C4-2B (cell line): Measurements from ENCODE around the gene INPP4B.
A peak's percentile ranks its signal among the peaks of the same experiment; 100 is the strongest.

Experiments
- H3K27ac ChIP-seq: fragments of 450-650 bp; 2 replicates; pipeline ENCODE4 v1.5.1; 2017
- CTCF ChIP-seq: fragments of 450-650 bp; conservative IDR thresholded peaks from 2 replicates; pipeline ENCODE4 v1.5.1; 2017; ENCODE audit warnings: mild to moderate bottlenecking
- ZFX ChIP-seq: fragments of 450-650 bp; IDR thresholded peaks from 2 replicates; pipeline ENCODE4 v1.6.1; 2017

The INPP4B gene

GRCh38 chr4:142846108-142846728, at the start of gene INPP4B:
Gene INPP4B, minus strand, starts transcription at chr4:142846301.
- 0 out of 2 replicates have a peak within 1 kb of the TSS, but pooled peaks have one; percentile 4 for H3K27ac ChIP-seq
- no peak for TF ChIP-seq ZFX
- no peak for TF ChIP-seq CTCF

- TF ChIP-seq ZFX (no peak), CTCF (no peak)
- H3K27ac ChIP-seq: no peak overlapping the region
These were observed 46.9 kb upstream of the INPP4B start for GRCh38 chr4:142893012-142893411.

- no peak for TF ChIP-seq CTCF
- TF ChIP-seq ZFX: no peak
- no peak overlapping the region for H3K27ac ChIP-seq
These were observed 40.5 kb upstream of the INPP4B start for GRCh38 chr4:142886566-142886965.

- H3K27ac ChIP-seq: no peak overlapping the region
- TF ChIP-seq ZFX: no peak
- peak; percentile 48 for TF ChIP-seq CTCF
These were observed 37.1 kb upstream of the INPP4B start for GRCh38 chr4:142883040-142883832.

GRCh38 chr4:142882159-142882558, 36.1 kb upstream of the INPP4B start:
- TF ChIP-seq CTCF (no peak), ZFX (no peak)
- no peak overlapping the region for H3K27ac ChIP-seq

GRCh38 chr4:142881331-142881730, 35.2 kb upstream of the INPP4B start:
- TF ChIP-seq ZFX (no peak), CTCF (no peak)

GRCh38 chr4:142875117-142875516, 29.0 kb upstream of the INPP4B start:
- no peak overlapping the region for H3K27ac ChIP-seq
- no peak for TF ChIP-seq ZFX
- TF ChIP-seq CTCF: 0 out of 2 replicates have a peak, but pooled peaks have one; percentile 13

More at GRCh38 chr4:142881331-142881730, 35.2 kb upstream of the INPP4B start:
- H3K27ac ChIP-seq: no peak overlapping the region
